Right lobe of liver (tissue), 6 donors: ENCODE measurements around the gene SUCLG1. TPM values are rescaled to one million over a fixed set of nuclear protein-coding genes. Genes with fewer than 3 reads are reported as not detected.

Experiments used
- ATAC-seq, 4 donors: fragments of 200-7000 bp; cut with Tn5 transposase; one replicate each; pipeline ENCODE4 v1.9.1; 2020; ENCODE audit warnings: mild to moderate bottlenecking in 4 of 4, moderate library complexity in 4 of 4
- DNase-seq, 3 donors: peaks; one replicate each; pipeline ENCODE4 v3.0.0-alpha.2; 2020
- H3K27ac ChIP-seq, 3 donors: fragments of 200-600 bp; one replicate each; pipeline ENCODE4 v1.8.0; 2022
- H3K27me3 ChIP-seq, 2 donors: fragments of 200-600 bp; one replicate each; pipeline ENCODE4 v1.8.0; 2022
- H3K36me3 ChIP-seq, 4 donors: fragments of 200-600 bp; sonication (generic) in 1 of 4; one replicate each; pipeline versions ENCODE4 v1.5.1 to v1.8.0; 2017 to 2022; ENCODE audit warnings: control low read depth in 1 of 4
- H3K4me1 ChIP-seq, 4 donors: fragments of 200-600 bp; sonication (generic) in 1 of 4; one replicate each; pipeline versions ENCODE4 v1.5.1 to v1.8.0; 2017 to 2022; ENCODE audit warnings: control low read depth in 1 of 4
- H3K4me3 ChIP-seq, 3 donors: fragments of 200-600 bp; one replicate each; pipeline ENCODE4 v1.8.0; 2022
- H3K9me3 ChIP-seq, 4 donors: fragments of 200-600 bp; sonication (generic) in 1 of 4; one replicate each; pipeline versions ENCODE4 v1.5.1 to v1.8.0; 2017 to 2022; ENCODE audit warnings: control low read depth in 1 of 4
- POLR2A ChIP-seq: fragments of 450-650 bp; IDR thresholded peaks from one replicate; pipeline ENCODE4 v1.6.1; 2017; ENCODE audit warnings: antibody characterized with exemption, mild to moderate bottlenecking
- WGBS: methylation state at CpG from one replicate; pipeline ENCODE4 v1.1.6; 2018; ENCODE audit warnings: low coverage, low lambda C conversion rate; ENCODE audit not compliant: insufficient coverage; ENCODE audit errors: missing lambda C conversion rate; 5-methylcytosine and 5-hydroxymethylcytosine counted together
- intact Hi-C, 2 donors: fragments of 100-400 bp; cut with DNase I; formaldehyde crosslinking; loops; one replicate each; pipeline versions ENCODE4 v1.11.2 to v1.14.1; 2022
- total RNA-seq, 6 experiments: library from RNA; depleted of rRNA in 2 of 6; stranded (reverse); fragments of >200 nt in 2 of 6; fragmentation: NEBNext Ultra II Directional in 3 of 6; extraction: Animal tissue kit (Norgen Biotek cat#: 25700) in 3 of 6; gene quantifications; one replicate each; pipeline versions ENCODE4 v1.1.0 to v1.2.4, GENCODE V29; 2016 to 2023
- TF ChIP-seq, protein P1 (sequence below), 4 donors: fragments of 200-600 bp in 3 of 4; fragments of 450-650 bp in 1 of 4; IDR thresholded peaks; one replicate each; pipeline versions ENCODE4 v1.5.1 to v1.8.0; 2016 to 2022; ENCODE audit warnings: antibody characterized with exemption in 4 of 4, mild to moderate bottlenecking in 2 of 4
- donor health status: DM: no; HTN: yes; CAD: no.
- donor health status: DM: no; HTN: no; CAD: no.
- donor health status: DM: no; HTN: no; CAD: no.
- donor health status: DM: no; HTN: yes; CAD: no.
- donor health status: DM: no; HTN: yes; CAD: no.

Gene SUCLG1
- total RNA-seq, 6 experiments from 2014 or later, result 73.4 to 86.7 (median 82.8) TPM

- 80% methylated on average over 6 of the region's 6 CpGs for WGBS
Observed at GRCh38 chr2:84449711-84450110, 9.4 kb downstream of the SUCLG1 start.

GRCh38 chr2:84449055-84449454 is 10.0 kb downstream of the SUCLG1 start:
- ATAC-seq (no peak), DNase-seq (no peak)
- no peaks in the 10 kb centered on the region for H3K27me3 ChIP-seq
- no peaks in the 10 kb centered on the region for H3K36me3 ChIP-seq
- H3K27ac ChIP-seq, result no peak overlapping the region
- H3K4me1 ChIP-seq, result peaks cover 0 to 17% (median 0%) of the 10 kb centered on the region in 4 donors
- TF ChIP-seq POLR2A, result no peak
- TF ChIP-seq, protein P1, sequence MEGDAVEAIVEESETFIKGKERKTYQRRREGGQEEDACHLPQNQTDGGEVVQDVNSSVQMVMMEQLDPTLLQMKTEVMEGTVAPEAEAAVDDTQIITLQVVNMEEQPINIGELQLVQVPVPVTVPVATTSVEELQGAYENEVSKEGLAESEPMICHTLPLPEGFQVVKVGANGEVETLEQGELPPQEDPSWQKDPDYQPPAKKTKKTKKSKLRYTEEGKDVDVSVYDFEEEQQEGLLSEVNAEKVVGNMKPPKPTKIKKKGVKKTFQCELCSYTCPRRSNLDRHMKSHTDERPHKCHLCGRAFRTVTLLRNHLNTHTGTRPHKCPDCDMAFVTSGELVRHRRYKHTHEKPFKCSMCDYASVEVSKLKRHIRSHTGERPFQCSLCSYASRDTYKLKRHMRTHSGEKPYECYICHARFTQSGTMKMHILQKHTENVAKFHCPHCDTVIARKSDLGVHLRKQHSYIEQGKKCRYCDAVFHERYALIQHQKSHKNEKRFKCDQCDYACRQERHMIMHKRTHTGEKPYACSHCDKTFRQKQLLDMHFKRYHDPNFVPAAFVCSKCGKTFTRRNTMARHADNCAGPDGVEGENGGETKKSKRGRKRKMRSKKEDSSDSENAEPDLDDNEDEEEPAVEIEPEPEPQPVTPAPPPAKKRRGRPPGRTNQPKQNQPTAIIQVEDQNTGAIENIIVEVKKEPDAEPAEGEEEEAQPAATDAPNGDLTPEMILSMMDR (IDR thresholded peaks at IDR 0.05), result no peak
- WGBS, result 48% methylated on average over 3 of the region's 3 CpGs
- intact Hi-C loops, result no loop called here
- no peaks in the 10 kb centered on the region for H3K9me3 ChIP-seq
- no peak overlapping the region for H3K4me3 ChIP-seq

More at GRCh38 chr2:84449711-84450110, 9.4 kb downstream of the SUCLG1 start:
- Histone ChIP-seq H3K4me1 (peaks cover 0 to 23% (median 0%) of the 10 kb centered on the region in 4 donors), H3K4me3 (no peak overlapping the region), H3K9me3 (no peaks in the 10 kb centered on the region), H3K27ac (peak overlapping the region in 1 of 3 donors; percentile 21), H3K27me3 (no peaks in the 10 kb centered on the region), H3K36me3 (no peaks in the 10 kb centered on the region)
- no peak for ATAC-seq
- no peak for TF ChIP-seq POLR2A
- TF ChIP-seq, protein P1 (IDR thresholded peaks at IDR 0.05), result no peak
- intact Hi-C loops, result no loop called here
- no peak for DNase-seq

DNA sequence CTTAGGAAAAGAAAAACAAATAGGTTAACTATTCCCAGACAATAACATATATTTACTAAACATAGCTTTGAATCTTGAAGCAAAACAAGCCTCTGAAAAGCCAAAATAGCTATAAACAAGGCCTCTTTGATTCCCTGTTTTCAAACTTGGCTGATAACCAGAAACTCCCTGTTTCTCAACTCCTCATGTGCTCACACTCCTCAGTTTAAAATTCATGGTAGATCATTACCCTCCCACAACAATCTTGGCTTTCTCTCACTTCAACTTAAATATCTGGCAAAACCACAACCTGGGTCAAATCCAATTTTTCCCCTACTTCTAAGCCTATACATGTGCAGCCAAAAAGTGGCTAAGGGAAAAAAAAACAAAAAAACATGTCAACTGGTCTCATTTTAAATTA is 15.6 kb downstream of the SUCLG1 start:
- intact Hi-C loops, result no loop called here
- ATAC-seq (no peak), DNase-seq (no peak)
- Histone ChIP-seq H3K9me3 (no peaks in the 10 kb centered on the region), H3K36me3 (peaks cover 0 to 44% (median 23%) of the 10 kb centered on the region in 4 donors), H3K27ac (no peak overlapping the region), H3K27me3 (no peaks in the 10 kb centered on the region), H3K4me1 (no peaks in the 10 kb centered on the region), H3K4me3 (no peak overlapping the region)
- TF ChIP-seq, protein P1 (IDR thresholded peaks at IDR 0.05), result no peak
- no peak for TF ChIP-seq POLR2A

DNA sequence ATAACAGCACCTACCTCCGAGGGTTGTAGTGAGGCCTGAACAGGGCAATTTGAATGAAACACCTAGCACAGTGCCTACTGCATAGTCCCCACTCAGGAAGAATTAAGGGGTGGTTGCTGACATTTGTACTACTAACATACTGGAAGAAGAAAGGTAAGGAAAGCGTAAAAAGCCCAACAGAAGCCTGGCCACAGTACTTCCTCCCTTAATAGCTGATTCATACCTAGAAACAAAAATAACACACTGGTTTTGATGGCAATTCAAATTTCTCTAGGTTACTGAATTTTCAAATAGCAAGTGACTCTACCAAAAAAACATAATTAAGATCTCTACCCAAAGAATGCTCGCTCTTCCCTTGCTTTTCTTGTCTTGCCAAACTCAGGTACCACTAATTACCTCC is 16.2 kb downstream of the SUCLG1 start:
- peaks cover 0 to 47% (median 23%) of the 10 kb centered on the region in 4 donors for H3K36me3 ChIP-seq
- intact Hi-C loops, result no loop called here
- WGBS, result 85% methylated on average over 2 of the region's 3 CpGs

More for the DNA sequence above, 16.2 kb downstream of the SUCLG1 start:
- ATAC-seq, result no peak
- no peak overlapping the region for H3K4me3 ChIP-seq
- no peak for DNase-seq
- no peaks in the 10 kb centered on the region for H3K4me1 ChIP-seq
- TF ChIP-seq, protein P1 (IDR thresholded peaks at IDR 0.05), result no peak
- TF ChIP-seq POLR2A, result no peak
- H3K9me3 ChIP-seq, result no peaks in the 10 kb centered on the region
- H3K27ac ChIP-seq, result no peak overlapping the region
- no peaks in the 10 kb centered on the region for H3K27me3 ChIP-seq
